Measurements from ENCODE around the gene MYPN.

The MYPN gene, protein sequence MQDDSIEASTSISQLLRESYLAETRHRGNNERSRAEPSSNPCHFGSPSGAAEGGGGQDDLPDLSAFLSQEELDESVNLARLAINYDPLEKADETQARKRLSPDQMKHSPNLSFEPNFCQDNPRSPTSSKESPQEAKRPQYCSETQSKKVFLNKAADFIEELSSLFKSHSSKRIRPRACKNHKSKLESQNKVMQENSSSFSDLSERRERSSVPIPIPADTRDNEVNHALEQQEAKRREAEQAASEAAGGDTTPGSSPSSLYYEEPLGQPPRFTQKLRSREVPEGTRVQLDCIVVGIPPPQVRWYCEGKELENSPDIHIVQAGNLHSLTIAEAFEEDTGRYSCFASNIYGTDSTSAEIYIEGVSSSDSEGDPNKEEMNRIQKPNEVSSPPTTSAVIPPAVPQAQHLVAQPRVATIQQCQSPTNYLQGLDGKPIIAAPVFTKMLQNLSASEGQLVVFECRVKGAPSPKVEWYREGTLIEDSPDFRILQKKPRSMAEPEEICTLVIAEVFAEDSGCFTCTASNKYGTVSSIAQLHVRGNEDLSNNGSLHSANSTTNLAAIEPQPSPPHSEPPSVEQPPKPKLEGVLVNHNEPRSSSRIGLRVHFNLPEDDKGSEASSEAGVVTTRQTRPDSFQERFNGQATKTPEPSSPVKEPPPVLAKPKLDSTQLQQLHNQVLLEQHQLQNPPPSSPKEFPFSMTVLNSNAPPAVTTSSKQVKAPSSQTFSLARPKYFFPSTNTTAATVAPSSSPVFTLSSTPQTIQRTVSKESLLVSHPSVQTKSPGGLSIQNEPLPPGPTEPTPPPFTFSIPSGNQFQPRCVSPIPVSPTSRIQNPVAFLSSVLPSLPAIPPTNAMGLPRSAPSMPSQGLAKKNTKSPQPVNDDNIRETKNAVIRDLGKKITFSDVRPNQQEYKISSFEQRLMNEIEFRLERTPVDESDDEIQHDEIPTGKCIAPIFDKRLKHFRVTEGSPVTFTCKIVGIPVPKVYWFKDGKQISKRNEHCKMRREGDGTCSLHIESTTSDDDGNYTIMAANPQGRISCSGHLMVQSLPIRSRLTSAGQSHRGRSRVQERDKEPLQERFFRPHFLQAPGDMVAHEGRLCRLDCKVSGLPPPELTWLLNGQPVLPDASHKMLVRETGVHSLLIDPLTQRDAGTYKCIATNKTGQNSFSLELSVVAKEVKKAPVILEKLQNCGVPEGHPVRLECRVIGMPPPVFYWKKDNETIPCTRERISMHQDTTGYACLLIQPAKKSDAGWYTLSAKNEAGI (N-terminal part only)

DNA sequence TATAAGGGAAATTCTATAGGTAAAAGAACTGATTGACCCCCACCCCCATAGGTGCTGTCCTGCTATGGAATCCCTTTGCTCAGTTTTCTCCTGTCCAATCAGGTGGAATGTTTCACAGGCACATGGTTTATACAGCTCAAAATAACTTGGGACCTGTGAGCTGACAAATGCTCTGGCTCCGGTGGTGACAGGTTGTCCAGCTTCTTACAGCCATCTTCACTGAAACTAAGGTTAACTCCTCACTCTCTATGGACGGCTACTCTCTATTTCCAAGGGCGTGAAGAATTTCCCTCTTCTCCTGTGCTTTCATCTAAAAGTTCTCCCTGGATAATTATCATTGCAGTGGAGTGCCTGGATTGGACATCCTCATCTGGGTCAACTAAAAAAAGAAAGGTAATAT is at the start of gene MYPN:
TSS of gene MYPN (plus strand) at position 158 of the 400 bp plus-strand sequence. CDS start 11,951 bp downstream, outside the sequence.
- DNase-seq (ENCODE audit: insufficient read length, low spot score) = no peak
- no peak for FAIRE-seq
- TF ChIP-seq, protein P1, sequence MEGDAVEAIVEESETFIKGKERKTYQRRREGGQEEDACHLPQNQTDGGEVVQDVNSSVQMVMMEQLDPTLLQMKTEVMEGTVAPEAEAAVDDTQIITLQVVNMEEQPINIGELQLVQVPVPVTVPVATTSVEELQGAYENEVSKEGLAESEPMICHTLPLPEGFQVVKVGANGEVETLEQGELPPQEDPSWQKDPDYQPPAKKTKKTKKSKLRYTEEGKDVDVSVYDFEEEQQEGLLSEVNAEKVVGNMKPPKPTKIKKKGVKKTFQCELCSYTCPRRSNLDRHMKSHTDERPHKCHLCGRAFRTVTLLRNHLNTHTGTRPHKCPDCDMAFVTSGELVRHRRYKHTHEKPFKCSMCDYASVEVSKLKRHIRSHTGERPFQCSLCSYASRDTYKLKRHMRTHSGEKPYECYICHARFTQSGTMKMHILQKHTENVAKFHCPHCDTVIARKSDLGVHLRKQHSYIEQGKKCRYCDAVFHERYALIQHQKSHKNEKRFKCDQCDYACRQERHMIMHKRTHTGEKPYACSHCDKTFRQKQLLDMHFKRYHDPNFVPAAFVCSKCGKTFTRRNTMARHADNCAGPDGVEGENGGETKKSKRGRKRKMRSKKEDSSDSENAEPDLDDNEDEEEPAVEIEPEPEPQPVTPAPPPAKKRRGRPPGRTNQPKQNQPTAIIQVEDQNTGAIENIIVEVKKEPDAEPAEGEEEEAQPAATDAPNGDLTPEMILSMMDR (IDR thresholded peaks at IDR 0.05; ENCODE audit: insufficient read depth, missing control alignments) = no peak

- DNase-seq (ENCODE audit: insufficient read length, low spot score) (no peak), FAIRE-seq (peak; percentile 29)
- TF ChIP-seq, protein P1 (IDR thresholded peaks at IDR 0.05; ENCODE audit: insufficient read depth, missing control alignments) = no peak
These were observed 42.3 kb upstream of the MYPN start for GRCh38 chr10:68067029-68067428.

DNA sequence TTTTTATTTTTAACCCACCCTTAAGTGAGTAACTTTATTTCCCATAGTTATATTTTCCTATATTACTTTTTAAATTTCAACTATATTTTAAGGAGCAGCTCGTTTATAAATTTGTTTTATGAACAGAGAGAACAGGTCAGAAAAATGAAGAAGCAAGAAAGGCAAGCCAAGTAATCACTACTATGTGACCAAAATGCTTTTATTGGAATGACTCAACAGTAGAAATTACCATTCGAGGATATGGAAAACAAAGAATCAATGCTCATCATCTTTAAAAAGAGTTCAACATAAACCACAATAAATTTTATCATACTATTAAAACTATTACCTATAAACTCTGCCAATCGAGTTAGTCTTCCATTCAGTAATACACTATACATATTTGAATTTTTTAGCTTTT is 41.8 kb upstream of the MYPN start:
- TF ChIP-seq, protein P1 (IDR thresholded peaks at IDR 0.05; ENCODE audit: insufficient read depth, missing control alignments) = no peak
- DNase-seq (ENCODE audit: insufficient read length, low spot score) = no peak
- FAIRE-seq = no peak

DNA sequence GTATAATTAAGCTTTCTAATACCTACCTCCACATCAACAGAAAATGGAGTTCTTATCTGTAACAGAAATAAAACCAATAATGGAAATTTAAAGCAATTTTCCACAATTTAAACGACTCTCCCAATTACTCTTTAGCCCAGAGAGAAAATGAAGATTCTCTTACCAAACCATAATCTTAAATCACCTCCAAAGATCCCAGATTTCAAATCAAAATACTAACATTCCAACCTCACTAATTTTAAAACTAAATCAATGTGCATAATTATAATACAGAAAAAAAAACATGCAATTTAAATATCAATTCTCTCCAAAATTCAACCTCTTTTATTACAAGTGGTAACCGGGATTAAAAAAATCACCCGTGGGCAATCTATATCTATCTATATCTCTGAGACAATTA is 35.7 kb upstream of the MYPN start:
- TF ChIP-seq, protein P1 (IDR thresholded peaks at IDR 0.05; ENCODE audit: insufficient read depth, missing control alignments) = no peak
- FAIRE-seq = no peak
- no peak for DNase-seq (ENCODE audit: insufficient read length, low spot score)

- TF ChIP-seq, protein P1 (IDR thresholded peaks at IDR 0.05; ENCODE audit: insufficient read depth, missing control alignments) = no peak
- no peak for DNase-seq (ENCODE audit: insufficient read length, low spot score)
- FAIRE-seq = peak; percentile 25
These were observed 35.1 kb upstream of the MYPN start for GRCh38 chr10:68074031-68074774.

DNA sequence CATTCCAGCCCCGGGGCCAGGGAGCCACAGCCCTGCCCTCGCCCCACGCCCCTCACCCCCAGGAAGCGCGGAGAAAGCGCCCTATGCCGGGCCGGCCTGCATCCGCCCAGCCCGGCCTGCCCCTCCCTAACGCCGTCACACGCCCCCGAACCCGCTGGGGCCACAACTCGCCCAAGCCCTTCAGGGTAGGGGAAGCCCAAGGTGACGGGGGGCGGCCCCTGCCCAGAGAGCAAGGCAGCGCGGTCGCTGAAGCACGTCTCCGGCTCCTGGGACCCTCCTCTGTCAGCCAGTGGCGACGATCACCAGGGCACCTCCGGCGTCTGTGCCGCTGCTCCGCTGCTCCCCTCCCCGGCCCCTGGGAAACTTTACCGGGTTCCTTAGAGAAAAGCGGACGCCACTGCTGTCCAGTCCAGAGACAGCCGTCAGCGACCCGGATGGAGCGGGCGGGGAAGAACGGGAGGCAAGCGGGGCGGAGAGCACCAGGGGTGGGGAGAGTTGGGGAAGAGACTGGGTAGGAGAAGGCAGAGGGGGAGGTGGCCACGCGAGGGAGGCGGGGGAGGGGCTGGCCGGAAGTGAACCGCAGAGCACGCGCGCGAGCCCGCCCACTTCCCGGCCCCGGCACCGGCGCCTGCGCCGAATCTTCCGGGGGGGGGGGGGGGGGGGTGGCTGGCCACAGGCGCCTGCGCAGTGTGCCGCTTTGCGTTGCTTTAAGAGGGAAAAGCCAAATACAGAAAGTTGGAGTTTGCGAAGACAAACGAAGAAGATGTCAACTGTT is 34.3 kb upstream of the MYPN start, which contains the start of gene HERC4:
TSS of gene HERC4 (minus strand) at position 509 of the 775 bp plus-strand sequence. CDS start 2,175 bp downstream, outside the sequence.
- no peak for FAIRE-seq

More for the DNA sequence above, 34.3 kb upstream of the MYPN start, which contains the start of gene HERC4:
- peak; percentile 76 for DNase-seq (ENCODE audit: insufficient read length, low spot score)
- TF ChIP-seq, protein P1 (IDR thresholded peaks at IDR 0.05; ENCODE audit: insufficient read depth, missing control alignments) = no peak
